ENCODE measurements around the gene STARD3NL.

The STARD3NL gene

DNA sequence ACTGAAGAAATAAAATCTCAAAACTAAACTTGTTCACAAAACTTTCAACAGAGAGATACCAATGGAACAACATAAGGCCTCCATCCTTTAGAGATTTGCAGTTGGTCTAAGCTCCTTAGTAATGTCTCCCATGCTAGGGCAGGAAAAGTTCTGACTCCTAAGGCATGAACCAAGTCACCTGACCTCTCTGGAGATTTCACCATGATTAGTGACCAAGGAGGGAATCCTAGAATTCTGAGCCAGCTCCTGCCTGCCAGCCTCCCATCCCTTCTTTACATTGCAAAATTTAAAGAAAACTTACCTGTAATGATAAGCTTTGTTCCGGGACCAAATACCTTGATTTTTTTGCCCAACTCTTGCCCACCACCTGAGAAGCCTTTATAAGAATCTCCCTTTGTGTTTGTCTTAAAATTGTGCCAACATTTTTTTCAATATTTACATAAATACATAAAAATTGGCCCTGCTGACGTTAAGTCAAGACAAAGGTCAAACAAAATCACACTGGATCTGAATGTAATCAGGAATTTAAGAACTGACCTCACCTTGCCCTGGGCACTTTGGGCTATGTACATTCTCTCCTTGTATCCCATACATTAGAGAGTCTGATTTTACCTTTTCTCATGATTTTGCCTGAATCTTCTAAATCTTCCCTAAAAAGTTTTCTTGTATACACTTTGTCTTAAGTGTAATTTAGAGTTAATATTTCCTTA, 95.4 kb downstream of the STARD3NL start, which contains the start of gene TARP:
Gene TARP (minus strand): TSS at position 351 of the 710 bp plus-strand sequence.
- POLR2A ChIA-PET: no interaction called here
- no peak for DNase-seq (ENCODE audit: extremely low spot score)
- CTCF ChIA-PET: interaction anchor here (3.0 kb wide), 1 partner anchor 58 kb away, joined by 8 read pairs; no protein-coding TSS in a partner anchor
- TF ChIP-seq, protein P1, sequence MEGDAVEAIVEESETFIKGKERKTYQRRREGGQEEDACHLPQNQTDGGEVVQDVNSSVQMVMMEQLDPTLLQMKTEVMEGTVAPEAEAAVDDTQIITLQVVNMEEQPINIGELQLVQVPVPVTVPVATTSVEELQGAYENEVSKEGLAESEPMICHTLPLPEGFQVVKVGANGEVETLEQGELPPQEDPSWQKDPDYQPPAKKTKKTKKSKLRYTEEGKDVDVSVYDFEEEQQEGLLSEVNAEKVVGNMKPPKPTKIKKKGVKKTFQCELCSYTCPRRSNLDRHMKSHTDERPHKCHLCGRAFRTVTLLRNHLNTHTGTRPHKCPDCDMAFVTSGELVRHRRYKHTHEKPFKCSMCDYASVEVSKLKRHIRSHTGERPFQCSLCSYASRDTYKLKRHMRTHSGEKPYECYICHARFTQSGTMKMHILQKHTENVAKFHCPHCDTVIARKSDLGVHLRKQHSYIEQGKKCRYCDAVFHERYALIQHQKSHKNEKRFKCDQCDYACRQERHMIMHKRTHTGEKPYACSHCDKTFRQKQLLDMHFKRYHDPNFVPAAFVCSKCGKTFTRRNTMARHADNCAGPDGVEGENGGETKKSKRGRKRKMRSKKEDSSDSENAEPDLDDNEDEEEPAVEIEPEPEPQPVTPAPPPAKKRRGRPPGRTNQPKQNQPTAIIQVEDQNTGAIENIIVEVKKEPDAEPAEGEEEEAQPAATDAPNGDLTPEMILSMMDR (IDR thresholded peaks at IDR 0.05; ENCODE audit: control extremely low read depth, extremely low read depth, low read depth, missing control alignments): no peak

DNA sequence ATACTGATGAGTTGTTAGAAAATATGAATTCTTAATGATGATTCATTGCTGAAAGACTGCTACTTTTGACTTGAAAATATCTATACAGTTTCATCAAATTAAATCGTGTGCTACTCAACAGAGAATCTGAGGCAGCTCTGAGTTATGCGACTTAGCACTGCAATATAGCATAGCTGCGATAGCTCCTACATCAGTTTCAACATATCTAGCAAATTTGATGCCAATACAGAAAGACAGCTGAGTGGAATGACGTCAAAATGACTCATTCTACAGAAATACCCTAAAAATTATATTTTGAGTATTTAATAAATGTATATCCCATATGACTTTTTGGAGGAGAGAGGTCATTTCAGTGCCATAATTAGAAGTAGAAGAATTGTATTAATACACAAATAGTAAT, 96.4 kb downstream of the STARD3NL start:
- ChIA-PET CTCF (interaction anchor here (1.1 to 3.0 kb wide), 2 partner anchors 59 to 61 kb away, joined by 3 to 8 read pairs; no protein-coding TSS in a partner anchor), POLR2A (no interaction called here)
- TF ChIP-seq, protein P1 (IDR thresholded peaks at IDR 0.05; ENCODE audit: control extremely low read depth, extremely low read depth, low read depth, missing control alignments): no peak
- no peak for DNase-seq (ENCODE audit: extremely low spot score)

DNA sequence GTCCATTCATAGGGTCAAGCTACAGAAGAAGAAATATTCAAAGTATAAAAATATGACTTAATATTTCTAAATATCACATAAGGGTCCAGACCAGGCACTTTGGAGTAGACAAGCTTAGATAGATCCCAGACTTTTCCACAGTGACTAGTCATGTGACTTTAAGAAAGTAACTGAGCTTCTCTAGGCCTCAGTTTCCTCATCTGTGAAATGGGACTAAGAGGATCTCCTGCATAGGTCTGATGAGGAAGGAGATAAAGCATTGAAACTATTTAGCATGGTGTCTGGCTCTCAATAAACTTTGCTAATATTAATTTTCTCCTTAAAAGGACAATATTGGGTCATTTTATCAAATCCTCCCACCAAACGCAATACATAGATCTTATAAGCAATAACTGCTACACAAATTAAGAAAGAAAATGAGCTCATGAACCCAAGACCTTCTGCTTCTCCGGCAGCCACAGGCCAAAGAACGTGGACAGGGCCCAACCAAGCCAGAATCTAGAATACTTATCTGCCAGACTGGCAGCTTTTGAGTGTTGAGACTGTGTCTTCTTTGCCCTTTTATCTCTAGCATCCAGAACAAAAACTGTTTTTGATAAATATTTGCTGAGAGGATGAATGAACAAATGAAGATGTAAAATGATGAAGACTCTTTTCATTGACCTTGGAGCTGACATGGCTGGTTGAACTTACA, 97.0 kb downstream of the STARD3NL start:
- POLR2A ChIA-PET: no interaction called here
- TF ChIP-seq, protein P1 (IDR thresholded peaks at IDR 0.05; ENCODE audit: control extremely low read depth, extremely low read depth, low read depth, missing control alignments): no peak
- no peak for DNase-seq (ENCODE audit: extremely low spot score)
- CTCF ChIA-PET: interaction anchor here (1.1 to 3.0 kb wide), 2 partner anchors 59 to 61 kb away, joined by 3 to 8 read pairs; no protein-coding TSS in a partner anchor

DNA sequence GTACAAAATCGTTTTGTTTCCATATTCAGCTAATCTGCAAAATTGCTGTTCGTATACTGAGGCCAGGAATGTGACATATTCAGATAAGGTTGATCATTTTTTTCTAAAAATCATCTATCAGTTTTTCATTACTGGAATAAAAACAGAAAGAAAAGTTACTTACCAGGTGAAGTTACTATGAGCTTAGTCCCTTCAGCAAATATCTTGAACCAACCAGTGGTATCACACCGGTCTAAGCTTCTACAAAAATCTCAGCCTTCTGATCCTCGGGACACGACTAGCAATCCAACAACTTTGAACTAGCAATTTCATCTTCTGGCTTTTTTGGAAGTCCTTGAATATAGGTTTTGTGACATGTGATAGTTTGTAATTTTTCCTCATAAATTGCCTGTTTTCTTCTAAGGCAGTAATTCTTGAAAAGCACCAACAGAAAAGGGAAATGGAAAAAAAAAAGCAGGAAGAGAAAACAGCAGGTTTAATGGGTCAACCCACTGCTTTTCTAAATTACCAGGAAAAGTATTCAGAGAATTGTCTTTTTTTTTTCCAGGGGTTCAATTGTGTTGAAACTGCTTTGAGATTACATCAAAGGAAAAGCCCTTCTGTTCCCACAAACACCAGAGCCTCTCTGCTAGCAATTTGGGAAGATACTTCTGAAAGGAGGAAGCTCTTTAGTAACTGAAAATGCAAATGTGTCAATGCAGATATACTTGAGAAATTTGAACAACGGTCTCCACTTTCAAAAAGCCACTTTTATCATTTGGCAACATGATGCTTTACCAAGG, 98.2 kb downstream of the STARD3NL start:
- ChIA-PET POLR2A (interaction anchor here (0.6 kb wide), 1 partner anchor 99 kb away, joined by 3 read pairs; no protein-coding TSS in a partner anchor), CTCF (interaction anchor here (3.0 kb wide), 1 partner anchor 61 kb away, joined by 8 read pairs; no protein-coding TSS in a partner anchor)
- no peak for DNase-seq (ENCODE audit: extremely low spot score)
- TF ChIP-seq, protein P1 (IDR thresholded peaks at IDR 0.05; ENCODE audit: control extremely low read depth, extremely low read depth, low read depth, missing control alignments): no peak

DNA sequence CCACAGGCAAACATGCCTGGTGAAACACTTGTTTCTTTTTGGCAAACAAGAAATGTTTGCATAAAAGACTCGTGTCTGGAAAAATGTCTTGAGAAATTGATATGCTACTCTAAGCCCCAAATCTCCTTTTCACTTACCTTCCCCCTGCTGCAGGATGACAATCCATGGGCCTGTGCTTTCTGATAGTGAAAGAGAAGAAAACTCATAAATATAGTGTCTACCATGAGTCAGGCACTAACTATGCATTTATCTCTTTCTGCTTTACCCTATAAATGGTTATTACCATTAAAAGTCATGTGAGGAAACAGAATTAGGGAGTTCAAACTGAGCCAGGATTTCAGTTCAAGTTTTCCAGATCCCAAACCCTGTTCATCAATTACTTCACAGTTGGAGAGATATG, 102.0 kb downstream of the STARD3NL start:
- TF ChIP-seq, protein P1 (IDR thresholded peaks at IDR 0.05; ENCODE audit: control extremely low read depth, extremely low read depth, low read depth, missing control alignments): no peak
- CTCF ChIA-PET: no interaction called here
- no peak for DNase-seq (ENCODE audit: extremely low spot score)
- POLR2A ChIA-PET: no interaction called here
